ENCODE results near the gene SSH2.

The SSH2 gene

GRCh38 chr17:29909236-29910003 is 20.6 kb downstream of the SSH2 start:
- Histone ChIP-seq H3K79me1 (ENCODE audit: low read depth, low read length) (peaks cover 5% of the 10 kb centered on the region), H3K36me3 (replicated peaks in 1 of 2; ENCODE audit: control insufficient read depth in 2 of 2, insufficient read depth in 2 of 2, low read length in 2 of 2) (no peaks in the 10 kb centered on the region), H2BK120ac (ENCODE audit: low read depth, low read length) (no peak overlapping the region), H3K18ac (ENCODE audit: low read length) (no peak overlapping the region), H3K4me3 (ENCODE audit: low read length in 2 of 2) (no peak overlapping the region), H2AK5ac (ENCODE audit: low read depth, low read length) (no peak overlapping the region), H2BK12ac (ENCODE audit: low read length) (no peak overlapping the region), H4K8ac (ENCODE audit: low read depth, low read length) (no peak overlapping the region), H3K23ac (ENCODE audit: low read depth, low read length, poor library complexity) (no peak overlapping the region), H3K27me3 (ENCODE audit: control insufficient read depth in 3 of 3, insufficient read depth in 3 of 3, low read depth in 1 of 3, low read length in 3 of 3) (no peaks in the 10 kb centered on the region), H4K91ac (ENCODE audit: low read depth, low read length, poor library complexity) (no peak overlapping the region), H2BK15ac (ENCODE audit: low read length) (no peak overlapping the region), H3K4ac (ENCODE audit: low read length) (no peak overlapping the region), H3K4me2 (ENCODE audit: insufficient read depth, low read length, poor library complexity, severe bottlenecking) (no peak overlapping the region), H3K9me3 (replicated peaks in 1 of 2; ENCODE audit: control insufficient read depth in 2 of 2, insufficient read depth in 1 of 2, low read depth in 1 of 2, low read length in 2 of 2) (peaks cover 8 to 9% of the 10 kb centered on the region in 2 donors), H3K9ac (ENCODE audit: low read depth, low read length, poor library complexity) (no peak overlapping the region), H3K4me1 (ENCODE audit: control insufficient read depth in 2 of 2, insufficient read depth in 1 of 2, low read depth in 1 of 2, low read length in 2 of 2) (no peaks in the 10 kb centered on the region), H2AFZ (ENCODE audit: low read length) (no peak overlapping the region), H3K14ac (ENCODE audit: low read length) (no peak overlapping the region), H3K27ac (replicated peaks; ENCODE audit: low read length) (no peak overlapping the region), H2BK5ac (ENCODE audit: low read length) (no peak overlapping the region)
- DNase-seq (ENCODE audit: low spot score) = no peak
- WGBS, 2 donors (ENCODE audit: extremely low coverage in 2 of 2, insufficient read length in 2 of 2, insufficient replicate concordance in 1 of 2) = no CpG with 5 or more reads among the region's 6 CpGs

GRCh38 chr17:29906969-29907368 is 23.1 kb downstream of the SSH2 start:
- H2BK12ac ChIP-seq (ENCODE audit: low read length) = no peak overlapping the region
- H4K91ac ChIP-seq (ENCODE audit: low read depth, low read length, poor library complexity) = no peak overlapping the region
- H3K14ac ChIP-seq (ENCODE audit: low read length) = no peak overlapping the region
- no peak overlapping the region for H4K8ac ChIP-seq (ENCODE audit: low read depth, low read length)
- no peak overlapping the region for H3K4ac ChIP-seq (ENCODE audit: low read length)
- H3K23ac ChIP-seq (ENCODE audit: low read depth, low read length, poor library complexity) = no peak overlapping the region
- no peak overlapping the region for H2AK5ac ChIP-seq (ENCODE audit: low read depth, low read length)
- no peak overlapping the region for H3K18ac ChIP-seq (ENCODE audit: low read length)
- peaks cover 8 to 9% of the 10 kb centered on the region in 2 donors for H3K9me3 ChIP-seq (replicated peaks in 1 of 2; ENCODE audit: control insufficient read depth in 2 of 2, insufficient read depth in 1 of 2, low read depth in 1 of 2, low read length in 2 of 2)
- no peak for DNase-seq (ENCODE audit: low spot score)
- no peak overlapping the region for H2BK15ac ChIP-seq (ENCODE audit: low read length)
- no peak overlapping the region for H2BK5ac ChIP-seq (ENCODE audit: low read length)
- peaks cover 5% of the 10 kb centered on the region for H3K79me1 ChIP-seq (ENCODE audit: low read depth, low read length)
- H3K4me2 ChIP-seq (ENCODE audit: insufficient read depth, low read length, poor library complexity, severe bottlenecking) = no peak overlapping the region
- H3K4me1 ChIP-seq (ENCODE audit: control insufficient read depth in 2 of 2, insufficient read depth in 1 of 2, low read depth in 1 of 2, low read length in 2 of 2) = no peaks in the 10 kb centered on the region
- no peak overlapping the region for H2AFZ ChIP-seq (ENCODE audit: low read length)
- H3K9ac ChIP-seq (ENCODE audit: low read depth, low read length, poor library complexity) = no peak overlapping the region
- no peaks in the 10 kb centered on the region for H3K36me3 ChIP-seq (replicated peaks in 1 of 2; ENCODE audit: control insufficient read depth in 2 of 2, insufficient read depth in 2 of 2, low read length in 2 of 2)
- H3K4me3 ChIP-seq (ENCODE audit: low read length in 2 of 2) = no peak overlapping the region
- H3K27me3 ChIP-seq (ENCODE audit: control insufficient read depth in 3 of 3, insufficient read depth in 3 of 3, low read depth in 1 of 3, low read length in 3 of 3) = no peaks in the 10 kb centered on the region
- no CpG with 5 or more reads among the region's 2 CpGs for WGBS, 2 donors (ENCODE audit: extremely low coverage in 2 of 2, insufficient read length in 2 of 2, insufficient replicate concordance in 1 of 2)
- H3K27ac ChIP-seq (replicated peaks; ENCODE audit: low read length) = no peak overlapping the region
- no peak overlapping the region for H2BK120ac ChIP-seq (ENCODE audit: low read depth, low read length)

DNA sequence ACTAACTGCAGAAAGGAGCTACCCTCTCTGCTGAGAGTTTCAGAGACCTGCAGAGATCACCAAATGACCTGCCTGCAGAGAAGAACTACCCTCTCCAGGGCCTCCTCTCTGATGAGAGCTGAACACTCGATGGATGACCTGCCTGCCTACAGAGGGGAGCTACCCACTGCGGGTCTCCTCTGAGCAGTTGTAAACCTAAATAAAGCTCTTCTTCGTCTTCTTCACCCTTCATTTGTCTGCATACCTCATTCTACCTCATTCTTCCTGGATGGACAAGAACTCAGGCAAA is 24.2 kb downstream of the SSH2 start:
- Histone ChIP-seq H3K14ac (ENCODE audit: low read length) (no peak overlapping the region), H3K27ac (replicated peaks; ENCODE audit: low read length) (no peak overlapping the region), H3K23ac (ENCODE audit: low read depth, low read length, poor library complexity) (no peak overlapping the region), H2BK15ac (ENCODE audit: low read length) (no peak overlapping the region), H3K4me1 (ENCODE audit: control insufficient read depth in 2 of 2, insufficient read depth in 1 of 2, low read depth in 1 of 2, low read length in 2 of 2) (no peaks in the 10 kb centered on the region), H2BK120ac (ENCODE audit: low read depth, low read length) (no peak overlapping the region), H3K36me3 (replicated peaks in 1 of 2; ENCODE audit: control insufficient read depth in 2 of 2, insufficient read depth in 2 of 2, low read length in 2 of 2) (no peaks in the 10 kb centered on the region), H3K4me3 (ENCODE audit: low read length in 2 of 2) (no peak overlapping the region), H3K9me3 (replicated peaks in 1 of 2; ENCODE audit: control insufficient read depth in 2 of 2, insufficient read depth in 1 of 2, low read depth in 1 of 2, low read length in 2 of 2) (peaks cover 8 to 9% of the 10 kb centered on the region in 2 donors), H3K79me1 (ENCODE audit: low read depth, low read length) (peaks cover 5% of the 10 kb centered on the region), H3K27me3 (ENCODE audit: control insufficient read depth in 3 of 3, insufficient read depth in 3 of 3, low read depth in 1 of 3, low read length in 3 of 3) (no peaks in the 10 kb centered on the region), H3K4ac (ENCODE audit: low read length) (no peak overlapping the region), H2BK5ac (ENCODE audit: low read length) (no peak overlapping the region), H3K9ac (ENCODE audit: low read depth, low read length, poor library complexity) (no peak overlapping the region), H2AFZ (ENCODE audit: low read length) (no peak overlapping the region), H3K4me2 (ENCODE audit: insufficient read depth, low read length, poor library complexity, severe bottlenecking) (no peak overlapping the region), H4K91ac (ENCODE audit: low read depth, low read length, poor library complexity) (no peak overlapping the region), H3K18ac (ENCODE audit: low read length) (no peak overlapping the region), H2AK5ac (ENCODE audit: low read depth, low read length) (no peak overlapping the region), H4K8ac (ENCODE audit: low read depth, low read length) (no peak overlapping the region), H2BK12ac (ENCODE audit: low read length) (no peak overlapping the region)
- no CpG with 5 or more reads among the region's 3 CpGs for WGBS, 2 donors (ENCODE audit: extremely low coverage in 2 of 2, insufficient read length in 2 of 2, insufficient replicate concordance in 1 of 2)
- no peak for DNase-seq (ENCODE audit: low spot score)

- Histone ChIP-seq H3K18ac (ENCODE audit: low read length) (no peak overlapping the region), H3K4me3 (ENCODE audit: low read length in 2 of 2) (peak overlapping the region in 1 of 2 donors; percentile 55), H2BK5ac (ENCODE audit: low read length) (no peak overlapping the region), H2AK5ac (ENCODE audit: low read depth, low read length) (no peak overlapping the region), H3K4me2 (ENCODE audit: insufficient read depth, low read length, poor library complexity, severe bottlenecking) (no peak overlapping the region), H3K14ac (ENCODE audit: low read length) (no peak overlapping the region), H3K9ac (ENCODE audit: low read depth, low read length, poor library complexity) (no peak overlapping the region), H3K79me1 (ENCODE audit: low read depth, low read length) (peaks cover 5% of the 10 kb centered on the region), H3K23ac (ENCODE audit: low read depth, low read length, poor library complexity) (no peak overlapping the region), H2BK120ac (ENCODE audit: low read depth, low read length) (no peak overlapping the region), H2BK12ac (ENCODE audit: low read length) (no peak overlapping the region), H3K27me3 (ENCODE audit: control insufficient read depth in 3 of 3, insufficient read depth in 3 of 3, low read depth in 1 of 3, low read length in 3 of 3) (no peaks in the 10 kb centered on the region), H2BK15ac (ENCODE audit: low read length) (no peak overlapping the region), H3K36me3 (replicated peaks in 1 of 2; ENCODE audit: control insufficient read depth in 2 of 2, insufficient read depth in 2 of 2, low read length in 2 of 2) (no peaks in the 10 kb centered on the region), H3K4ac (ENCODE audit: low read length) (no peak overlapping the region), H4K91ac (ENCODE audit: low read depth, low read length, poor library complexity) (no peak overlapping the region), H3K27ac (replicated peaks; ENCODE audit: low read length) (no peak overlapping the region), H4K8ac (ENCODE audit: low read depth, low read length) (no peak overlapping the region), H3K9me3 (replicated peaks in 1 of 2; ENCODE audit: control insufficient read depth in 2 of 2, insufficient read depth in 1 of 2, low read depth in 1 of 2, low read length in 2 of 2) (peaks cover 8 to 9% of the 10 kb centered on the region in 2 donors), H3K4me1 (ENCODE audit: control insufficient read depth in 2 of 2, insufficient read depth in 1 of 2, low read depth in 1 of 2, low read length in 2 of 2) (no peaks in the 10 kb centered on the region), H2AFZ (ENCODE audit: low read length) (no peak overlapping the region)
- WGBS, 2 donors (ENCODE audit: extremely low coverage in 2 of 2, insufficient read length in 2 of 2, insufficient replicate concordance in 1 of 2) = no CpG with 5 or more reads among the region's 3 CpGs
- DNase-seq (ENCODE audit: low spot score) = no peak
Observed at GRCh38 chr17:29905086-29905878, 24.7 kb downstream of the SSH2 start.
